ENCODE results near the gene FA2H.
A peak's percentile ranks its signal among the peaks of the same experiment; 100 is the strongest.
"Not testable (repeated sequence)": the region's sequence is repeated elsewhere in the genome, so short reads cannot be mapped to it uniquely, and the experiment has no call there.

The FA2H gene

DNA sequence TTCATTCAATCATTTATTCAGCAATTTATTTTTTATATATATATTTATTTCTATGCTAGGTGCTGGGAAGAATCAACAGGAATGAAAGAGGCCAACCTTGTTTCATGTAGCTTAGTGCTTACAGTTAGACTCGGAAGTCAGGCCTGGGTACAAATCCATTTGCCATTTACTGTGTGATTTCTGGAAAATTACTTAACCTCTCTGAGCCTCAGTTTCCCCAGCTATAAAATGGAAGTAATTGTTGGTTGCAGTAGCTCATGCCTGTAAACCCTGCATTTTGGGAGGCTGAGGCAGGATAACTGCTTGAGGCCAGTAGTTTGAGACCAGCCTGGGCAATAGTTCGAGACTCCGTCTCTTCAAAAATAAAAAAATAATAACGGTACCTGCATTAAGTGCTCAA, 46.7 kb downstream of the FA2H start:
- no peak overlapping the region for H3K27ac ChIP-seq
- TF ChIP-seq, protein P1, sequence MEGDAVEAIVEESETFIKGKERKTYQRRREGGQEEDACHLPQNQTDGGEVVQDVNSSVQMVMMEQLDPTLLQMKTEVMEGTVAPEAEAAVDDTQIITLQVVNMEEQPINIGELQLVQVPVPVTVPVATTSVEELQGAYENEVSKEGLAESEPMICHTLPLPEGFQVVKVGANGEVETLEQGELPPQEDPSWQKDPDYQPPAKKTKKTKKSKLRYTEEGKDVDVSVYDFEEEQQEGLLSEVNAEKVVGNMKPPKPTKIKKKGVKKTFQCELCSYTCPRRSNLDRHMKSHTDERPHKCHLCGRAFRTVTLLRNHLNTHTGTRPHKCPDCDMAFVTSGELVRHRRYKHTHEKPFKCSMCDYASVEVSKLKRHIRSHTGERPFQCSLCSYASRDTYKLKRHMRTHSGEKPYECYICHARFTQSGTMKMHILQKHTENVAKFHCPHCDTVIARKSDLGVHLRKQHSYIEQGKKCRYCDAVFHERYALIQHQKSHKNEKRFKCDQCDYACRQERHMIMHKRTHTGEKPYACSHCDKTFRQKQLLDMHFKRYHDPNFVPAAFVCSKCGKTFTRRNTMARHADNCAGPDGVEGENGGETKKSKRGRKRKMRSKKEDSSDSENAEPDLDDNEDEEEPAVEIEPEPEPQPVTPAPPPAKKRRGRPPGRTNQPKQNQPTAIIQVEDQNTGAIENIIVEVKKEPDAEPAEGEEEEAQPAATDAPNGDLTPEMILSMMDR (IDR thresholded peaks at IDR 0.05) = no peak
- no peak for TF ChIP-seq ZFX (IDR thresholded peaks at IDR 0.05; ENCODE audit: borderline replicate concordance)

DNA sequence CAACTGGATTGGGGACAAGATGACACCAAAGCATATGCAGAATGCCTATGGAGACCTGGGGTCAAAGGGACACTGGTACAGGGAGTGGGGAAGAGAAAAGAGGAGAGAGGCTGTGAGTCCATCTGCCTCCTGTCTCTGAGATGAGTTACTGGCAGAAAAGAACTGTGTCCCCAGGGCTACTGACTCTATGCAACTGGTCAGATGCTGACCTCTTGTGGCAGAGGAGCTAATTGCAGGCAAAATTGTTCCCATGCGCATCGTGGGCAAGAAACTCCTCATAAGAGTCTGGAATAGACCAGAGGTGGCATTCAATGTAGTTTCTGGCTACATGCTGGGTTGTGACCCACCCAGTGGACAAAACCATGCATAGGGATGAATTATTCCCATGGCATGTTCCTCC, 47.9 kb downstream of the FA2H start:
- TF ChIP-seq, protein P1 (IDR thresholded peaks at IDR 0.05) = peak; percentile 67
- TF ChIP-seq ZFX (IDR thresholded peaks at IDR 0.05; ENCODE audit: borderline replicate concordance) = no peak
- H3K27ac ChIP-seq = no peak overlapping the region

DNA sequence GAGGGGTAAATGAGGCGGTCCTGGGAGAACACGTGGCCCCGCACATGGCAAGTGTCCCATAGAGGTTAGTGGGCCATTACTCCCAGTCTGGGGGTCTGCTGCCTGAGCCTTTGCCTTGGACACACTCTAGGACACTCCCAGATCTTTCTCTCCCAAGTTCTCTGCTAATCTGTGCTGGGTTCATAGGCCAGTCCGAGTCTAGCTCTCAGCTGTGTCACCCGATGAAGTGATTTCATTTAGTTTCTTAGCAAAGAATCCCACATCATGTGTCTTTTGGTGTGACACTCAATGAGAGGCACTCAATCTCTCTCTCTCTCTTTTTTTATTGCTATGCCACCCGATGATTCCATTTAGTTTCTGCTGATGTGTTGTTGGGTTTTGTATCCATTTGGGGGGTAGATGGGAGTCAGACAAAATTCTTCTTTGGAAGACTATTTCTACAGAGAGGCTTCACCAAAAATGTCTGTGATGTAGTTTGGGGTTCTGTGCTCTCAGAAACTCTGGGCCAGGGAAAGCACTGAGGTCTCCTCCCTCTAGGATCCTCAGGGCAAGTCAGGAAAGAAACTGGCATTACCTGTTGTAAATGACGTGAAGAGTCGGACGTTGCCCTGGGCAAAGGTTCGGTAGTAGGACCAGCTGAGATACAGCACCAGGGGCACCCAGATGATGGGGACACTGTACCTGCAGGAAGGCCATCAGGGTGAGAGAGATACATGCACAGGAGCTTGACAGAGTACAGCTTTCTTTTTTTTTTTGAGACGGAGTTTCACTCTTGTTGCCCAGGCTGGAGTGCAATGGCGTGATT, 48.8 kb downstream of the FA2H start:
- H3K27ac ChIP-seq = no peak overlapping the region
- TF ChIP-seq, protein P1 (IDR thresholded peaks at IDR 0.05) = no peak
- TF ChIP-seq ZFX (IDR thresholded peaks at IDR 0.05; ENCODE audit: borderline replicate concordance) = no peak

DNA sequence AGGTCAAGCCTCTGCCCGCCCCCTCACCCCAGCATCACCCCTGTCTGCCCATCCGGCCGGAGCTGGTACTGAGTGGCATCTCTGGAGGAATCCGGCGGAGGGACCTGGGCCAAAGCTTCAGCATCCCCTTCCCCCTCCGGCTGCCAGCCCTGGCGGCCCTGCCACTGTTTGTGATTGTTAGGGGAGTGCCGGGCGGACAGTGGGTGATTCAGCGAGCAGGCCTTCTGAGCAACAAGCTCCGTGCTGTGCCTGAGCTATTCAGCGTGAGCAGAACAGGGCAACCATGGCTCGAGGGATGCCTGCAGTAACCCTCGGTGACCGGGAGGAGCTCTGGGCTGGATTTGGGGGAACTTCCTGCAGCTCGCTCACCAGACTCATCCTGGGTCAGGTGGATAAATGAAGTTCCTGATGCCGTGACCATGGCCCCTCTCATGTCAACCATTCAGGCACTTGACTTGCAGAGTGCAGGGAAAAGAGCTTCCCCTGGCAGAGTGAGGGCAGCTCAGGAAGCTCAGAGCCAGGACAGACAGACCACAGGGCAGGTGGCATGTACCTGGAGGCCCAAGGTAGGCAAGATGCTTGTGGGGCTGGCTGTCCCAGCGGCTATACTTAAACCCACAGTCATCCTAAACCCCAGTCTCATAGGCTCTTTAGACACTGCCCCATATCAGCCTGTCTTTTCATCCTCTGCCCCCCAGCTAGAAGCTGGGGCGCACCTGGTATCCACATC, 49.6 kb downstream of the FA2H start:
- H3K27ac ChIP-seq = no peak overlapping the region
- TF ChIP-seq, protein P1 (IDR thresholded peaks at IDR 0.05) = no peak
- TF ChIP-seq ZFX (IDR thresholded peaks at IDR 0.05; ENCODE audit: borderline replicate concordance) = no peak

DNA sequence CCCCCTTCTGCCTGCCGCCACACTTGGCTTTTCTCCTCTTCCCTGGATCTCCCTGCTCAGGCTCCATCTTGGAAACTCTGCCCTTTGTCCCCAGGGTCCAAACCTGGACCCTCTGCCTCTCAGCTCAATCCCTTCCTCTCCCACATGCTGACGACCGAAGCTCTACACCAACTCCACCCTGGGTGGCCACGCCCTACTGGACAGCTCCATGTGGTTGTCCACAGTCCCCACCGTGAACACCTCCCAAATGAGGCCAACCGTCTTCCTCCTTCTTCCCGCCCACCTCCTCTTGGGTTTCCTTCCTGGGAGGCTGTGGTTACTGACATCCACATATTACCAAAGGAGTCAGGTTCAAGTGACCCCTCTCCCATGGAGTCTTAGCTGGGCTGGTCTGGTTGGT, 51.4 kb downstream of the FA2H start:
- no peak overlapping the region for H3K27ac ChIP-seq
- no peak for TF ChIP-seq ZFX (IDR thresholded peaks at IDR 0.05; ENCODE audit: borderline replicate concordance)
- TF ChIP-seq, protein P1 (IDR thresholded peaks at IDR 0.05) = no peak

DNA sequence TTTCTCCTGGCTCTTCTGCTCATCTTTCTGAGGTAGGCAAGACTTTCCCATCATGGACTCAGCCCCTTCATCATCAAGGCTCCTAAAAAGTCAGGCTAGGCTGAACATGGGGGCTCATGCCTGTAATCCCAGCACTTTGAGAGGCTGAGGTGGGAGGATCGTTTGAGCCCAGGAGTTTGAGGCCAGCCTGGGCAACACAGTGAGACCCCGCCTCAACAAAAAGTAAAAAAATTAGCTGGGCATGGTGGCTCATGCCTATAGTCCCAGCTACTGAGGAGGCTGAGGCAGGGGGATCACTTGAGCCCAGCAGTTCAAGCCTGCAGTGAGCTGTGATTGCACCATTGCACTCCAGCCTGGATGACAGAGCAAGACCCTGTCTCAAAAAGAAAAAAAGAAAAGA, 52.5 kb downstream of the FA2H start:
- not testable (repeated sequence) for H3K27ac ChIP-seq

DNA sequence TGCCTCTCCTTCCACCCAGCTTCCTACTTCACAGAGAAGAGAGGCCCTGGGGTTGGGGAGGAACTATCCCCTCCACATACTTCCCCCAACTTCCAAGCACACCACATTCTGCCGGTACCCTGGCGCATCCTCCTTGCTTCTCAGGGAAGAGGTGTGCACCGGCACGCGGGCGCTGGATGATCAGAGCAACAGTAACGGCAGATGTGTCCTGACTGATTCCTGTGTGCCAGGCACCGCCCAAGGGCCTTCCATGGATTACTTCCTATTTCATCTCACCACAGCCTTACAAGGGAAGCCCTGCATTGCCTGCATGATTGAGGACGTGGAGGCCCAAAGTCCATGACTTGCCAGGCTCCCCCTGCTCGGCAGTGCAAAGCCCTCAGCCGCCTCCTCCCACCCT, 52.9 kb downstream of the FA2H start:
- TF ChIP-seq, protein P1 (IDR thresholded peaks at IDR 0.05) = no peak
- no peak for TF ChIP-seq ZFX (IDR thresholded peaks at IDR 0.05; ENCODE audit: borderline replicate concordance)

More for the DNA sequence above, 52.9 kb downstream of the FA2H start:
- no peak overlapping the region for H3K27ac ChIP-seq
